Measurements from ENCODE around the gene COL28A1. TPM values are rescaled to one million over a fixed set of nuclear protein-coding genes. Genes with fewer than 3 reads are reported as not detected.

COL28A1 gene
- total RNA-seq, 1 experiment from 2014 or later = 0.81 TPM

DNA sequence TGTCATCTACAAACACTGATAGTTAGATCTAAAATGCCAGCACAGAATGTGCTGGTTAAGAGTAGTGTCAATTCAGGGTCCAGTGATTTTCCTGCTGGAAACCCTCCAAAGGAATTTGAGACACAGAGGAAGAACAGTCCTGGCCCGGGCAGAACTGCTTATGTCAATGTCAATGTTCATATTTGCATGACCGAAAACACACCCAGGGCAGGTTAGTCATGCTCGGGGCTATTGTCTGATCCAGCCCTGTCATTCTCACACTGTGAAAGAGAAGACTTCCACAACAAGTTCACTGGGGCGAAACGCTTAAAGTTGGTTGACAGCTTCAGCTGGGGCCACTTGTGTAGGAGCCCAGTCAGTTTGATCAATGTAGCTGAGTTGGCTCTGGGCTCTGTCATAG lies 214.0 kb downstream of the COL28A1 start (continued):
- TF ChIP-seq ZNF671 (CRISPR knock-in tag; IDR thresholded peaks at IDR 0.05) = no peak
- TF ChIP-seq, protein P1, sequence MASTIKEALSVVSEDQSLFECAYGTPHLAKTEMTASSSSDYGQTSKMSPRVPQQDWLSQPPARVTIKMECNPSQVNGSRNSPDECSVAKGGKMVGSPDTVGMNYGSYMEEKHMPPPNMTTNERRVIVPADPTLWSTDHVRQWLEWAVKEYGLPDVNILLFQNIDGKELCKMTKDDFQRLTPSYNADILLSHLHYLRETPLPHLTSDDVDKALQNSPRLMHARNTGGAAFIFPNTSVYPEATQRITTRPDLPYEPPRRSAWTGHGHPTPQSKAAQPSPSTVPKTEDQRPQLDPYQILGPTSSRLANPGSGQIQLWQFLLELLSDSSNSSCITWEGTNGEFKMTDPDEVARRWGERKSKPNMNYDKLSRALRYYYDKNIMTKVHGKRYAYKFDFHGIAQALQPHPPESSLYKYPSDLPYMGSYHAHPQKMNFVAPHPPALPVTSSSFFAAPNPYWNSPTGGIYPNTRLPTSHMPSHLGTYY (CRISPR knock-in tag; IDR thresholded peaks at IDR 0.05) = no peak
- TF ChIP-seq RELA (CRISPR knock-in tag; IDR thresholded peaks at IDR 0.05; ENCODE audit: borderline replicate concordance) = no peak
- TF ChIP-seq, protein P2, sequence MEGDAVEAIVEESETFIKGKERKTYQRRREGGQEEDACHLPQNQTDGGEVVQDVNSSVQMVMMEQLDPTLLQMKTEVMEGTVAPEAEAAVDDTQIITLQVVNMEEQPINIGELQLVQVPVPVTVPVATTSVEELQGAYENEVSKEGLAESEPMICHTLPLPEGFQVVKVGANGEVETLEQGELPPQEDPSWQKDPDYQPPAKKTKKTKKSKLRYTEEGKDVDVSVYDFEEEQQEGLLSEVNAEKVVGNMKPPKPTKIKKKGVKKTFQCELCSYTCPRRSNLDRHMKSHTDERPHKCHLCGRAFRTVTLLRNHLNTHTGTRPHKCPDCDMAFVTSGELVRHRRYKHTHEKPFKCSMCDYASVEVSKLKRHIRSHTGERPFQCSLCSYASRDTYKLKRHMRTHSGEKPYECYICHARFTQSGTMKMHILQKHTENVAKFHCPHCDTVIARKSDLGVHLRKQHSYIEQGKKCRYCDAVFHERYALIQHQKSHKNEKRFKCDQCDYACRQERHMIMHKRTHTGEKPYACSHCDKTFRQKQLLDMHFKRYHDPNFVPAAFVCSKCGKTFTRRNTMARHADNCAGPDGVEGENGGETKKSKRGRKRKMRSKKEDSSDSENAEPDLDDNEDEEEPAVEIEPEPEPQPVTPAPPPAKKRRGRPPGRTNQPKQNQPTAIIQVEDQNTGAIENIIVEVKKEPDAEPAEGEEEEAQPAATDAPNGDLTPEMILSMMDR (IDR thresholded peaks at IDR 0.05) = no peak
- no peak for TF ChIP-seq JUN (CRISPR knock-in tag; IDR thresholded peaks at IDR 0.05)
- TF ChIP-seq, protein P3, sequence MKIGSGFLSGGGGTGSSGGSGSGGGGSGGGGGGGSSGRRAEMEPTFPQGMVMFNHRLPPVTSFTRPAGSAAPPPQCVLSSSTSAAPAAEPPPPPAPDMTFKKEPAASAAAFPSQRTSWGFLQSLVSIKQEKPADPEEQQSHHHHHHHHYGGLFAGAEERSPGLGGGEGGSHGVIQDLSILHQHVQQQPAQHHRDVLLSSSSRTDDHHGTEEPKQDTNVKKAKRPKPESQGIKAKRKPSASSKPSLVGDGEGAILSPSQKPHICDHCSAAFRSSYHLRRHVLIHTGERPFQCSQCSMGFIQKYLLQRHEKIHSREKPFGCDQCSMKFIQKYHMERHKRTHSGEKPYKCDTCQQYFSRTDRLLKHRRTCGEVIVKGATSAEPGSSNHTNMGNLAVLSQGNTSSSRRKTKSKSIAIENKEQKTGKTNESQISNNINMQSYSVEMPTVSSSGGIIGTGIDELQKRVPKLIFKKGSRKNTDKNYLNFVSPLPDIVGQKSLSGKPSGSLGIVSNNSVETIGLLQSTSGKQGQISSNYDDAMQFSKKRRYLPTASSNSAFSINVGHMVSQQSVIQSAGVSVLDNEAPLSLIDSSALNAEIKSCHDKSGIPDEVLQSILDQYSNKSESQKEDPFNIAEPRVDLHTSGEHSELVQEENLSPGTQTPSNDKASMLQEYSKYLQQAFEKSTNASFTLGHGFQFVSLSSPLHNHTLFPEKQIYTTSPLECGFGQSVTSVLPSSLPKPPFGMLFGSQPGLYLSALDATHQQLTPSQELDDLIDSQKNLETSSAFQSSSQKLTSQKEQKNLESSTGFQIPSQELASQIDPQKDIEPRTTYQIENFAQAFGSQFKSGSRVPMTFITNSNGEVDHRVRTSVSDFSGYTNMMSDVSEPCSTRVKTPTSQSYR (CRISPR knock-in tag; IDR thresholded peaks at IDR 0.05) = no peak
- no peak for TF ChIP-seq ETV6 (CRISPR knock-in tag; IDR thresholded peaks at IDR 0.05)

DNA sequence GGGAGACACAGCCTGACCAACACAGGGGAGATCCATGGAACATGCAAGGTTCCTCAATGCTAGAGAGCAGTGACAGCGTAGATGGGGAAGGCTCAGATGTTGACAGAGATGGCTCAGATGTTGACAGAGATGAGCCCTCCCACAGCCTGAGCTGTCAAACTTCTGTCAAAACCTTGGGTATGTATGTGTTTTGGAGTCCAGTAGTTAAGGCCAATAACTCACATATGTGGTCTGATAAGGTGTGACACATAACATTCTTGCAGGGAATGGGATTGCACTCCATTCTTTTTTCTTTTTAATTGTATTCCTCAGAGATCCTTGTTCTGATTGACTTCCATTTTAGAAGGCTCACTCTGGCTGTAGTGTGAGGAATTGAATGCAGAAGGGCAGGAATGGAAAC lies 217.1 kb downstream of the COL28A1 start:
- Mint-ChIP-seq H3K27me3 (ENCODE audit: low read depth) (no peaks in the 10 kb centered on the region; the same call in 1 of the 2 replicates), H3K4me1 (peaks cover 5% of the 10 kb centered on the region), H3K9me3 (peaks cover 10% of the 10 kb centered on the region), H3K27ac (no peak overlapping the region), H3K4me3 (no peak overlapping the region), H3K36me3 (no peaks in the 10 kb centered on the region)
- ChIA-PET POLR2A (no interaction called here), CTCF (no interaction called here)
- no peak for ATAC-seq
- no peak for DNase-seq (ENCODE audit: low spot score)
- TF ChIP-seq ZNF317 (CRISPR knock-in tag; IDR thresholded peaks at IDR 0.05; ENCODE audit: borderline replicate concordance, low read depth) (no peak), GRHL2 (CRISPR knock-in tag; IDR thresholded peaks at IDR 0.05; ENCODE audit: insufficient replicate concordance, severe bottlenecking) (no peak), NR1H2 (CRISPR knock-in tag; IDR thresholded peaks at IDR 0.05) (no peak), NR2C2 (CRISPR knock-in tag; IDR thresholded peaks at IDR 0.05) (no peak), EMX1 (CRISPR knock-in tag; IDR thresholded peaks at IDR 0.05) (no peak), FOXJ3 (CRISPR knock-in tag; IDR thresholded peaks at IDR 0.05; ENCODE audit: borderline replicate concordance) (no peak), ZBTB21 (CRISPR knock-in tag; IDR thresholded peaks at IDR 0.05; ENCODE audit: borderline replicate concordance) (no peak)
- TF ChIP-seq, protein P2 (IDR thresholded peaks at IDR 0.05) = no peak
- TF ChIP-seq, protein P4, sequence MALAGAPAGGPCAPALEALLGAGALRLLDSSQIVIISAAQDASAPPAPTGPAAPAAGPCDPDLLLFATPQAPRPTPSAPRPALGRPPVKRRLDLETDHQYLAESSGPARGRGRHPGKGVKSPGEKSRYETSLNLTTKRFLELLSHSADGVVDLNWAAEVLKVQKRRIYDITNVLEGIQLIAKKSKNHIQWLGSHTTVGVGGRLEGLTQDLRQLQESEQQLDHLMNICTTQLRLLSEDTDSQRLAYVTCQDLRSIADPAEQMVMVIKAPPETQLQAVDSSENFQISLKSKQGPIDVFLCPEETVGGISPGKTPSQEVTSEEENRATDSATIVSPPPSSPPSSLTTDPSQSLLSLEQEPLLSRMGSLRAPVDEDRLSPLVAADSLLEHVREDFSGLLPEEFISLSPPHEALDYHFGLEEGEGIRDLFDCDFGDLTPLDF (CRISPR knock-in tag; IDR thresholded peaks at IDR 0.05) = no peak
- TF ChIP-seq, protein P5, sequence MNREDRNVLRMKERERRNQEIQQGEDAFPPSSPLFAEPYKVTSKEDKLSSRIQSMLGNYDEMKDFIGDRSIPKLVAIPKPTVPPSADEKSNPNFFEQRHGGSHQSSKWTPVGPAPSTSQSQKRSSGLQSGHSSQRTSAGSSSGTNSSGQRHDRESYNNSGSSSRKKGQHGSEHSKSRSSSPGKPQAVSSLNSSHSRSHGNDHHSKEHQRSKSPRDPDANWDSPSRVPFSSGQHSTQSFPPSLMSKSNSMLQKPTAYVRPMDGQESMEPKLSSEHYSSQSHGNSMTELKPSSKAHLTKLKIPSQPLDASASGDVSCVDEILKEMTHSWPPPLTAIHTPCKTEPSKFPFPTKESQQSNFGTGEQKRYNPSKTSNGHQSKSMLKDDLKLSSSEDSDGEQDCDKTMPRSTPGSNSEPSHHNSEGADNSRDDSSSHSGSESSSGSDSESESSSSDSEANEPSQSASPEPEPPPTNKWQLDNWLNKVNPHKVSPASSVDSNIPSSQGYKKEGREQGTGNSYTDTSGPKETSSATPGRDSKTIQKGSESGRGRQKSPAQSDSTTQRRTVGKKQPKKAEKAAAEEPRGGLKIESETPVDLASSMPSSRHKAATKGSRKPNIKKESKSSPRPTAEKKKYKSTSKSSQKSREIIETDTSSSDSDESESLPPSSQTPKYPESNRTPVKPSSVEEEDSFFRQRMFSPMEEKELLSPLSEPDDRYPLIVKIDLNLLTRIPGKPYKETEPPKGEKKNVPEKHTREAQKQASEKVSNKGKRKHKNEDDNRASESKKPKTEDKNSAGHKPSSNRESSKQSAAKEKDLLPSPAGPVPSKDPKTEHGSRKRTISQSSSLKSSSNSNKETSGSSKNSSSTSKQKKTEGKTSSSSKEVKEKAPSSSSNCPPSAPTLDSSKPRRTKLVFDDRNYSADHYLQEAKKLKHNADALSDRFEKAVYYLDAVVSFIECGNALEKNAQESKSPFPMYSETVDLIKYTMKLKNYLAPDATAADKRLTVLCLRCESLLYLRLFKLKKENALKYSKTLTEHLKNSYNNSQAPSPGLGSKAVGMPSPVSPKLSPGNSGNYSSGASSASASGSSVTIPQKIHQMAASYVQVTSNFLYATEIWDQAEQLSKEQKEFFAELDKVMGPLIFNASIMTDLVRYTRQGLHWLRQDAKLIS (CRISPR knock-in tag; IDR thresholded peaks at IDR 0.05; ENCODE audit: borderline replicate concordance) = no peak
- TF ChIP-seq, protein P6, sequence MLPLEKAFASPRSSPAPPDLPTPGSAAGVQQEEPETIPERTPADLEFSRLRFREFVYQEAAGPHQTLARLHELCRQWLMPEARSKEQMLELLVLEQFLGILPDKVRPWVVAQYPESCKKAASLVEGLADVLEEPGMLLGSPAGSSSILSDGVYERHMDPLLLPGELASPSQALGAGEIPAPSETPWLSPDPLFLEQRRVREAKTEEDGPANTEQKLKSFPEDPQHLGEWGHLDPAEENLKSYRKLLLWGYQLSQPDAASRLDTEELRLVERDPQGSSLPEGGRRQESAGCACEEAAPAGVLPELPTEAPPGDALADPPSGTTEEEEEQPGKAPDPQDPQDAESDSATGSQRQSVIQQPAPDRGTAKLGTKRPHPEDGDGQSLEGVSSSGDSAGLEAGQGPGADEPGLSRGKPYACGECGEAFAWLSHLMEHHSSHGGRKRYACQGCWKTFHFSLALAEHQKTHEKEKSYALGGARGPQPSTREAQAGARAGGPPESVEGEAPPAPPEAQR (CRISPR knock-in tag; IDR thresholded peaks at IDR 0.05) = no peak
